Subcutaneous abdominal adipose tissue (tissue), 5 donors: ENCODE measurements around the gene COL5A1.
"Not testable (repeated sequence)": the region's sequence is repeated elsewhere in the genome, so short reads cannot be mapped to it uniquely, and the experiment has no call there.

Experiments used
- H3K27ac ChIP-seq: one replicate; pipeline ENCODE4 v1.7.0; 2013; ENCODE audit warnings: low read depth, mild to moderate bottlenecking, inconsistent platforms, low read length, moderate library complexity
- H3K27me3 ChIP-seq, 5 donors: one replicate each; pipeline ENCODE4 v1.7.0; 2013; ENCODE audit warnings: low read length in 5 of 5, inconsistent platforms in 1 of 5; ENCODE audit not compliant: control insufficient read depth in 5 of 5, insufficient read depth in 4 of 5
- H3K36me3 ChIP-seq, 5 donors: one replicate each; pipeline ENCODE4 v1.7.0; 2013; ENCODE audit warnings: low read length in 5 of 5; ENCODE audit not compliant: control insufficient read depth in 5 of 5, insufficient read depth in 5 of 5
- H3K4me1 ChIP-seq, 5 donors: one replicate each; pipeline ENCODE4 v1.7.0; 2013; ENCODE audit warnings: low read length in 5 of 5, mild to moderate bottlenecking in 3 of 5, moderate library complexity in 1 of 5; ENCODE audit not compliant: control insufficient read depth in 5 of 5, insufficient read depth in 5 of 5
- H3K4me3 ChIP-seq, 5 donors: one replicate each; pipeline ENCODE4 v1.7.0; 2013; ENCODE audit warnings: low read length in 5 of 5, low read depth in 1 of 5
- H3K9ac ChIP-seq, 5 donors: one replicate each; pipeline ENCODE4 v1.7.0; 2013; ENCODE audit warnings: low read length in 5 of 5, mild to moderate bottlenecking in 4 of 5, moderate library complexity in 3 of 5
- H3K9me3 ChIP-seq, 5 donors: one replicate each; pipeline ENCODE4 v1.7.0; 2013; ENCODE audit warnings: low read length in 5 of 5; ENCODE audit not compliant: control insufficient read depth in 5 of 5
- donor health status: healthy.
- donor health status: healthy.
- donor health status: healthy.
- donor health status: healthy.
- donor health status: healthy.

The COL5A1 gene

GRCh38 chr9:134639994-134640393 lies 1.6 kb upstream of the COL5A1 start:
- Histone ChIP-seq H3K27ac (no peak overlapping the region), H3K4me3 (no peak overlapping the region), H3K4me1 (peaks cover 3 to 43% (median 35%) of the 10 kb centered on the region in 5 donors), H3K9ac (no peak overlapping the region), H3K36me3 (no peaks in the 10 kb centered on the region), H3K9me3 (no peaks in the 10 kb centered on the region), H3K27me3 (peaks cover 0 to 6% (median 0%) of the 10 kb centered on the region in 5 donors)

- peak overlapping the region; percentile 44 to 68 (median 60) for H3K4me3 ChIP-seq
- no peaks in the 10 kb centered on the region for H3K36me3 ChIP-seq
- H3K9ac ChIP-seq = peak overlapping the region in 3 of 5 donors; percentile 39 to 69 (median 63)
- peak overlapping the region; percentile 65 for H3K27ac ChIP-seq
- H3K27me3 ChIP-seq = peaks cover 0 to 6% (median 0%) of the 10 kb centered on the region in 5 donors
- H3K9me3 ChIP-seq = no peaks in the 10 kb centered on the region
- peaks cover 7 to 50% (median 42%) of the 10 kb centered on the region in 5 donors for H3K4me1 ChIP-seq
Observed at GRCh38 chr9:134640506-134641172, 964 bp upstream of the COL5A1 start.

GRCh38 chr9:134641990-134642384 lies 384 bp downstream of the COL5A1 start:
- H3K4me3 ChIP-seq = peak overlapping the region in 4 of 5 donors; percentile 60 to 68 (median 65)
- H3K27ac ChIP-seq = peak overlapping the region; percentile 65
- H3K4me1 ChIP-seq = peaks cover 11 to 63% (median 55%) of the 10 kb centered on the region in 5 donors
- peak overlapping the region in 4 of 5 donors; percentile 17 to 60 (median 40) for H3K9ac ChIP-seq
- H3K36me3 ChIP-seq = no peaks in the 10 kb centered on the region
- H3K9me3 ChIP-seq = no peaks in the 10 kb centered on the region
- peaks cover 0 to 6% (median 0%) of the 10 kb centered on the region in 5 donors for H3K27me3 ChIP-seq

GRCh38 chr9:134642385-134643181 lies 980 bp downstream of the COL5A1 start:
- Histone ChIP-seq H3K27ac (peak overlapping the region; percentile 81), H3K4me3 (peak overlapping the region; percentile 52 to 74 (median 66)), H3K9me3 (no peaks in the 10 kb centered on the region), H3K9ac (peak overlapping the region in 3 of 5 donors; percentile 38 to 68 (median 64)), H3K36me3 (no peaks in the 10 kb centered on the region), H3K27me3 (peaks cover 0 to 6% (median 0%) of the 10 kb centered on the region in 5 donors), H3K4me1 (peaks cover 14 to 69% (median 61%) of the 10 kb centered on the region in 5 donors)

- peaks cover 14 to 68% (median 64%) of the 10 kb centered on the region in 5 donors for H3K4me1 ChIP-seq
- peak overlapping the region; percentile 52 to 74 (median 66) for H3K4me3 ChIP-seq
- H3K27me3 ChIP-seq = peaks cover 0 to 6% (median 0%) of the 10 kb centered on the region in 5 donors
Observed at GRCh38 chr9:134643222-134643671, 1.6 kb downstream of the COL5A1 start.

GRCh38 chr9:134644401-134644724 lies 2.8 kb downstream of the COL5A1 start:
- not testable (repeated sequence) for H3K36me3 ChIP-seq, H3K27me3 ChIP-seq, H3K9me3 ChIP-seq, H3K27ac ChIP-seq
- Histone ChIP-seq H3K4me1 (peaks cover 14 to 74% (median 67%) of the 10 kb centered on the region in 5 donors), H3K9ac (peak overlapping the region in 1 of 5 donors; percentile 11), H3K4me3 (peak overlapping the region in 2 of 5 donors; percentile 55 to 61)

More at GRCh38 chr9:134643222-134643671, 1.6 kb downstream of the COL5A1 start:
- Histone ChIP-seq H3K9ac (peak overlapping the region in 4 of 5 donors; percentile 8 to 68 (median 51)), H3K27ac (peak overlapping the region; percentile 81), H3K9me3 (no peaks in the 10 kb centered on the region), H3K36me3 (peaks cover 0 to under 1% (median under 1%) of the 10 kb centered on the region in 5 donors)

- no peaks in the 10 kb centered on the region for H3K9me3 ChIP-seq
- peak overlapping the region in 4 of 5 donors; percentile 26 to 58 (median 48) for H3K9ac ChIP-seq
- H3K27me3 ChIP-seq = peaks cover 0 to 6% (median 0%) of the 10 kb centered on the region in 5 donors
- H3K36me3 ChIP-seq = peaks cover 0 to 7% (median 5%) of the 10 kb centered on the region in 5 donors
- peaks cover 14 to 73% (median 64%) of the 10 kb centered on the region in 5 donors for H3K4me1 ChIP-seq
- H3K27ac ChIP-seq = peak overlapping the region; percentile 85
- H3K4me3 ChIP-seq = peak overlapping the region in 4 of 5 donors; percentile 8 to 61 (median 44)
Observed at GRCh38 chr9:134644725-134645606, 3.4 kb downstream of the COL5A1 start.

- H3K4me3 ChIP-seq = peak overlapping the region in 3 of 5 donors; percentile 8 to 61 (median 55)
- H3K4me1 ChIP-seq = peaks cover 11 to 66% (median 56%) of the 10 kb centered on the region in 5 donors
- peak overlapping the region in 4 of 5 donors; percentile 11 to 58 (median 27) for H3K9ac ChIP-seq
- H3K9me3 ChIP-seq = no peaks in the 10 kb centered on the region
- peaks cover 0 to 6% (median 0%) of the 10 kb centered on the region in 5 donors for H3K27me3 ChIP-seq
- peak overlapping the region; percentile 85 for H3K27ac ChIP-seq
- peaks cover 0 to 9% (median 5%) of the 10 kb centered on the region in 5 donors for H3K36me3 ChIP-seq
Observed at GRCh38 chr9:134645607-134646365, 4.2 kb downstream of the COL5A1 start.
